PFSK-1 (cell line): Measurements from ENCODE around the gene CC2D1A.

Experiments used
- FOXP2 ChIP-seq: optimal IDR thresholded peaks from 2 replicates; pipeline ENCODE3; 2011; ENCODE audit warnings: borderline replicate concordance, control low read depth, inconsistent platforms; ENCODE audit not compliant: insufficient read depth; ENCODE audit errors: extremely low read length, extremely low read depth
- POLR2AphosphoS5 ChIP-seq: IDR thresholded peaks from 2 replicates; pipeline ENCODE4 v1.6.1; 2012; ENCODE audit warnings: low read depth, mild to moderate bottlenecking, control low read depth, low read length, moderate library complexity
- REST ChIP-seq, 2 experiments: IDR thresholded peaks; 2 replicates each; pipeline versions ENCODE4 v1.6.1 to v1.8.0; 2011 to 2012; ENCODE audit warnings: low read depth in 2 of 2, low read length in 2 of 2, control low read depth in 1 of 2, inconsistent platforms in 1 of 2, mild to moderate bottlenecking in 1 of 2, moderate library complexity in 1 of 2; ENCODE audit not compliant: insufficient read depth in 1 of 2
- SIN3A ChIP-seq: IDR thresholded peaks from 2 replicates; pipeline ENCODE4 v1.6.1; 2012; ENCODE audit warnings: mild to moderate bottlenecking, low read length, moderate library complexity, borderline replicate concordance; ENCODE audit not compliant: insufficient read depth
- TAF1 ChIP-seq: IDR thresholded peaks from 2 replicates; pipeline ENCODE4 v1.6.1; 2012; ENCODE audit warnings: low read length, control low read depth, borderline replicate concordance; ENCODE audit not compliant: insufficient read depth

CC2D1A gene

GRCh38 chr19:13965926-13966683 lies 60.1 kb downstream of the CC2D1A start:
- no peak for TF ChIP-seq FOXP2
- TF ChIP-seq TAF1, result no peak
- TF ChIP-seq REST (IDR thresholded peaks at IDR 0.05; ENCODE audit: insufficient read depth in 1 of 2, low read depth in 2 of 2, low read length in 2 of 2), result no peak
- TF ChIP-seq SIN3A, result no peak
- TF ChIP-seq POLR2AphosphoS5, result no peak

GRCh38 chr19:13966684-13967128 lies 60.7 kb downstream of the CC2D1A start:
- TF ChIP-seq TAF1 (no peak), POLR2AphosphoS5 (no peak), SIN3A (no peak), FOXP2 (no peak), REST (IDR thresholded peaks at IDR 0.05; ENCODE audit: insufficient read depth in 1 of 2, low read depth in 2 of 2, low read length in 2 of 2) (no peak)

- TF ChIP-seq REST (IDR thresholded peaks at IDR 0.05; ENCODE audit: insufficient read depth in 1 of 2, low read depth in 2 of 2, low read length in 2 of 2), result no peak
- no peak for TF ChIP-seq SIN3A
- no peak for TF ChIP-seq TAF1
- no peak for TF ChIP-seq POLR2AphosphoS5
- TF ChIP-seq FOXP2, result no peak
These were observed 62.5 kb downstream of the CC2D1A start for GRCh38 chr19:13968383-13968935.

- no peak for TF ChIP-seq FOXP2
- TF ChIP-seq REST (IDR thresholded peaks at IDR 0.05; ENCODE audit: insufficient read depth in 1 of 2, low read depth in 2 of 2, low read length in 2 of 2), result no peak
- no peak for TF ChIP-seq SIN3A
- TF ChIP-seq TAF1, result no peak
- no peak for TF ChIP-seq POLR2AphosphoS5
These were observed 63.0 kb downstream of the CC2D1A start for GRCh38 chr19:13968999-13969398.
